HG03571 (cell line): Measurements from ENCODE around the gene PMFBP1.

Experiments used
- ATAC-seq: cut with Tn5 transposase; IDR thresholded peaks from one replicate; pipeline ENCODE4 v1.9.1; 2021; ENCODE audit not compliant: unreplicated experiment

The PMFBP1 gene

DNA sequence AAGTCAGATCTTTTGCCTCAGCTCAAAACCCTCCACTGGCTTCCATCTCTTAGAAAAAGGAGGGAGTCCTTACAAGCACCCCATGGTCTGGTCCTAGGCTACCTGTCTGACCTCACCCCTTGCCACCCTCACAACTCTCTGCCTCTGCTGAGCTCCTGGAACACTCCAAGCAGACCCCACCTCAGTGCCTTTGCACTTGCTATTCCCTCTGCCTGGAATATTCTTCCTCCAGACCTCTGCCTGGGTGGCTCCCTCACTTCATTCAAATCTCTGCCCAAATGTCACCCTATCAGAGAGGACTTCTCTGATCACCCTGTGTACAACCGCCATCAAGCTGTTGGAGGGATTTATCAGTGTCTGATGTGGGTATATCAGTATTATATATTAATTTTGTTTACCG is 37.4 kb downstream of the PMFBP1 start:
- ATAC-seq: no peak

DNA sequence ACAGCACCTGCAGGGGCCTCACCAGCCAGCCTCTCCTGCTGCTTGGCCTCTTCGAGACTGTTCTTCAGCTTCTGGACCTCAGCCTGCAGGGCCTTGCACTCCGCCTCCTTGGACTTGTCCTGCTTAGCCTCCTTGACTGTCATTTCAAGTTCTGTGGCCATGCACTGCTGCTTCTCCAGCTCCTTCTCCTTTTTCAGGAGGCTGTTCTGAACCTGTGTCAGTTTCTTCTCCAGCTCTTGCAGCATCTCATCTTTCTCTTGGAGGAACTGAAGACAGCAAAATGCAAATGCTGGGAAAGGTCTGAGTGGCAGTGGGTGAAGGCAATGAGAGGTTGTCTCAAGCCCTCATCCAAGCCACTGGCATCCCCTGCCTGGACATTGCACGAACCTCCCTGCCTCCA is 39.2 kb downstream of the PMFBP1 start:
- no peak for ATAC-seq

DNA sequence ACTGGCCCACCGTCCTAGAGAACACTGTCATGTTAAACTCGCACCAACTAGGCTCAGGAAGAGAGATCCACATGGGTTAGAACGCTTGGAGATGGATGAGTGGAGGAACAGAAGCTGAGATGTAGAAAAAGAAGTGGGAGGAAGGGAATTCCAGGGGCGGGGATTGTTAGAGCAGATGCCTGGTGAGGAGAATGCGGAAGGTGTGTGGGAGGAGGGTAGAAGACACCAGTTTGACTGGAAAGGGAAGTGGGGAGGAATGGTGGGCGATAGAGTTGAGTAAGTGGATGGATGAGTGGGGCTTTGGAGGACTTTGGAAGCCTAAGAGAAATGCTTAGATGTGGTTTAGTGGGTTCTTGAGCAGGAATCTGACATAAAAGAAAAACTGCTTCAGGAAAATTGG is 40.9 kb downstream of the PMFBP1 start:
- no peak for ATAC-seq

DNA sequence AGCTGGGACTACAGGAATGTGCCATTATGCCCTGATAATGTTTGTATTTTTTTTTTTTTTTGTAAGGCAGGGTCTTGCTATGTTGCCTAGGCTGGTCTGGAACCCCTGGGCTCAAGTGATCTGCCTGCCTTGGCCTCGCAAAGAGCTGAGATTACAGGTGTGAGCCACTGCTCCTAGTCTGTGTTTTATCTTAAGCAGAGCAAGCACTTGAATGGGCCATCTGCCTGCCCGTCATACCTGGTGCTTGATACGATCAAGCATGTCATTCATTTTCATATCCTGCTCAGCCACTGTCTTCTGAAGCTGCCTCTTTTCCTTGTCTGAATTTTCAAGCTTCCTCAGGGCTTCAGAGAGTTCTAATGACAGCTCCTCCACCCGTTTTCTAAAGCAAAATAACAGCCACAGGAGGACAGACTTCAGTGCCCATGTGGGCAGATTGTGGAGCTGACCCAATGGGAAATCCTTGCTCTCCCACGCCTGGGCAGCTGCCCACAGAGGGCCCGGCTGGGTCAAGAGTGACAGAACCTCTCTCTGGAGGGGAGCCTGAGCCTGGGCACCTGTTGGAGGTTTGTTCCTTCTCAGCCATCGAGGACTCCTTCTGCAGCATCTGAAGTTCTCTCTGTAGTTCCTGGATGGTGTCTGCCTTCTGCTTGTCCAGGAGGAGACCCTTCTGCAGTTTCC is 41.8 kb downstream of the PMFBP1 start:
- ATAC-seq: no peak

DNA sequence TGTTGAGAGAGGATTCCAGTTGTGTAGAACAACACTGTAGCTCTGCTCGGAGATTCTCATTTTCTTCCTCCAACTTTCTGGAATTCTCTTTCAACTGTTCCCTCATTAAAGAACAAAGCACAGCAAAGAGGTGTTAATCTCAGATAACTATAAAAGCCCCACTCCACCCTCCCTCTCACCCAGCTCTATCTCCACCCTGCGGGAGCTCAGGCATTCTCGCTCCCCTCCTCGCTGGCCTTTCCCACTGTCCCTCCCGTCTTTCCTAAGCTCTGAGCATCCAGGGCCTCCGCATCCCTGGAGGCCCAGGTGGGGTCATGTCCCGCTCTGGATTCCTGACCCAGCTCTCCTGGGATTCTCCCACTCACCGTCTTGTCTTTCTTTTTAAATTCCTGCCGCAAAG is 43.3 kb downstream of the PMFBP1 start:
- ATAC-seq: no peak

DNA sequence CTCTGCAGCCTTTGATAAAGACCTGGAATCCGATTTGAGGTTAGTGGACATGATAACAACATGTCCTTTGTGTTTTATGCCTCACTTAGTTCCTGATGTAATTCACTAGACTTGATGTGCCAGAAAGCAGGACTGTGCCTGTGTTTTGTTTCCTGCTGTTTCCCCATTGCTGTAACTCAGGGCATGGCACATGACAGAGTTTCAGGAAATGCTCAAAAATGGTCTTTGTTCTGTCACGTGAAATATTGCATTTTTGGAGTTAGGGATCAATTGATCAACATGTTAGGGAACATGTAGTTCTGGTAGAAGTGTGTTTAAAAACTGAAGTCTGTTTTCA is 45.6 kb downstream of the PMFBP1 start:
- no peak for ATAC-seq

DNA sequence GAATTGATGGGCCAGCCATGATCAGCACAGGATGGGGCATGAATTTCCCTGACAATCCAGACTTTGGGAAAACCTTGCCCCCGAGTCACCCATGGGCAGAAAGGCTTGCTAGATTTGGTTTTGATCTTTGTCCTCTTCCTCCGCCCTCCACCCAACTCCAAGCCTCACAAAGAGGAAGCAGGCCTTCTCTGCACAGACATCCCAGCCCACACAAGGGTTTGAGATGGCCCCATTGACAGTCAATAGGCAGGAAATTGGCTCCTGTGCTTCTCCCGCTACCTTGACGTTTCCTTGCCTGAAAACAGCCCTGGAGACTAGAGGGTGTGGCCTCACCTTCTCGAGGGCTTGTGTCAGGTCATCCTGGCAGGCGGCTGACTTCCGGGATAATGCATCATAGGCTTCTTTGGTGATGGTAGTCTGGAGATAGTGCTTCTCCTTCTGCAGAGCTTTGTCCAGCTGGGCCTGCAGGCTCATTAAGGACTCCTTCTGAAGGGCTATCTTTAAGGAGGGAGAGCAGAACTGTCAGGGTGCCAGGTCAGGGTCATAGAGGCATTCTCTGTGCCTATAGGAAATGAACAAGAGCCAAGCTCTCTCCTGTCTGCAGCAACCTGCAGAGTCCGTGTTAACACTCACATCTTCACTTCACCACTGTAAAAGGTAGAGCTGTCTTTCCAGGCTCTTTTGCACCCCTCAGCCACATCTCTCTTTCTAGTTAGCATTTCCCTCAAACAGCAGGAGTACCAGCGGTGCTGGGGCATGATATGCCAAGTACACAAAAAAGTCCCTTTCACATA is 46.1 kb downstream of the PMFBP1 start:
- ATAC-seq: no peak

DNA sequence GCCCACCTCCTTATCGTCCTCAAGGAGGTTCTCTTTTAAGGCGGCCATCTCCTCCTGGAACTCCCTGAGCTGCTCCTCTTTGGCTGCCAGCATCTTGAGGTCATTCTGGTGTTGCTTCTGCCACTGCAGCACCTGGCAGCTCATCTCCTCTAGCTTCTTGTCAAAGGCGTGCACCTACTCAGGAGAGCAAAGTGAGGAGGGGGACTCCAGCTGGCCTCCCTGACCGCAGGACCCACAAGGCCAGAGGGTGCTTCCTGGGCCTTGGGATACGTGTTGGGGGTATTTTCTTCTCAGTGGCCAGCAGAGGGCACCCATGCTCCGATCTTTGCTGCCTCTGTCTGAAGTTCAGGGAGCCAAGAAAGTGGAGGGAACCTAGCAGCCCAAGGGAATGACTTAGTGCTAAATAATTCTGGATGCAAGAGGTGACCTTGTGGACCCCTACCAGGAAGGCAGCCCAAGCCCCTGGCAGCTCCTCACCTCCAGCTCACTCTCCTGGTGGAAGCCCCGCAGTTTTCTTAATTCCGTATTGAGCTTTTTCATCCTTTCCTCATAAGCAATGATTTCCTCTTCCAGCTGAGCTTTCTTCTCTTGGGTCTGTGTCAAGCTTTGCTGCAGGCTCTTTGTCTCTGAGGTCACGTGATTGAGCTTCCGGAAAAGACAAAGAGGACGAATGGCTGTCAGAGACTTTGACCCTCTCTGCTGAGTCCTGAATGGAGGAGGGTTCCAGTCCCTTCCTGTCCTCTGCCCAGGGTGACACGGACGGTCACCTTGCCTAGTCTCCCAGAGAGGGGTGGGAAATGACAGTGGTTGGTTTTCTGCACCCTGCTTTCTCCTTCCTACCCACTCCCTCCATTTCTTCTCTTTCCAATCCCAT is 47.0 kb downstream of the PMFBP1 start:
- ATAC-seq: no peak

DNA sequence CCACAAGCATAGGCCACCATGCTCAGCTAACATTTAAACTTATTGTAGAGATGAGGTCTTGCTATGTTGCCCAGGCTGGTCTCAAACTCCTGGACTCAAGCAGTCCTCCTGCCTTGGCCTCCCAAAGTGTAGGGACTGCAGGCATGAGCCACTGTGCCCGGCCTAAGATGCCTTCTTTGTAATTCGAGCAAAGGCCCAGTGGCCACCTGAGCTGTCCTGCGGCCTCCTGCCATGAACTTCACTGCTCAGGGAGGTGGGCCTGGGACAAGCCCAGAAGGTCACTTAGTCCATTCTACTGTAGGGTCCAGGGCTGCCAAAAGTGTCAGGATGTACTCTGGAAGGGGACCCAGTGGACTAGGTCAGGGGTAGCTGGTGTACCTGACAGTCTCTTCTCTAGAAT is 47.8 kb downstream of the PMFBP1 start:
- no peak for ATAC-seq

DNA sequence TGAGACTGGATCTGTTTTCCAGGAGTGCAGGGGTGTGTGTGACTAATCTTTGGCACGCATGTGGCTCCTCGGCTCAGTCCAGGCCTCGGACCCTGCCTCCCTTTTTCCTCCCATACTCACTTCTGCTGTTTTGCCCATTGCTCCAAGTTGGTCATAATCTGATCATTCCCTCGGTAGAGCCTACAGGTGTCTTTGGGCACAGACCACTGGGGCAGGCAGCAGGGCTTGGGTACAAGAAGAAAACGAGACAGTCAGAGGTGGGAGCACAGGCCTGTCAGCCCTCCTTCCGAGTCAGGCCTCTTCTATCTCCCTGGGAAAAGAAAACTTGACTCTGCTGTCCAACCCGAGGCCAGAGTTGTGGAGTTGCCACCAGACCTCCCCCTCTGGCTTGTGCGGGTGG is 48.5 kb downstream of the PMFBP1 start:
- no peak for ATAC-seq

DNA sequence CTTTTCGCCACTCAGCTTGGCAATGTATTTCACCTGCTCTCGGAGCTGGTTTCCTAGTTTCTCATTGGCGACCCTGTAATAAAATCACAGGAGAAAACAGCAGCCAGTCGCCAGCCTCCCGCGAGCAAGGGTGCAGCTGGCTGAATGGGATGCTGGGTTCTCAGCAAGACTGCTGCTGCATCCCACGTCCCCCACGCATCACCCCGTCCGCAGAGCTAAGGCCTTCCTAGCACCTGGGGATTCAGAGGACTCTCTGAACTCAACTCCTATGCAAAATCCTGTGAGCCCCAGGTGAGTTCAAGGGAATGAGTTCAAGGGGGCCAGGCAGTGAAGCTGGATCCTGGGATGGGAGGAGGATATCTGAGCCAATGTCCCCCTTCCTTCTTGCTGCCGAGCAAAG is 49.0 kb downstream of the PMFBP1 start:
- ATAC-seq: no peak

DNA sequence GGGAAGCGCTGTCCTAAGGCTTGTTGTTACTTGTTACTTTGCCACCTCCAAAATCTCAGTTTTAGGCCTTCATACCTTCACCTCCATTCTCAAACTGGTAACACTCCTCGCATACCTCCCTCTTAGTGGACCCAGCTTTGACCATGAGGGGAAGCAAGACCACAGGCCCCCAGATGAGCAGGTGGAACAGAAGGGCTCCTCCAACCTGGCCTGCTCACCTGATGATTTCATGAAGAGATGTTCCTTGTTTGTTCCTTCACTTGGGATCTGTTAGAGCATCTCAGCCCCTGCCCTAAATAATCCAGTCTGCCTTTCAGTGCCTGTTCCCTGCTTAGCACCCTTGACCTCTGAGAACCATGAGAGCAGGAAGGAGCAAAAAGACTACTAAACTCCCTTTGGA is 49.6 kb downstream of the PMFBP1 start:
- no peak for ATAC-seq

DNA sequence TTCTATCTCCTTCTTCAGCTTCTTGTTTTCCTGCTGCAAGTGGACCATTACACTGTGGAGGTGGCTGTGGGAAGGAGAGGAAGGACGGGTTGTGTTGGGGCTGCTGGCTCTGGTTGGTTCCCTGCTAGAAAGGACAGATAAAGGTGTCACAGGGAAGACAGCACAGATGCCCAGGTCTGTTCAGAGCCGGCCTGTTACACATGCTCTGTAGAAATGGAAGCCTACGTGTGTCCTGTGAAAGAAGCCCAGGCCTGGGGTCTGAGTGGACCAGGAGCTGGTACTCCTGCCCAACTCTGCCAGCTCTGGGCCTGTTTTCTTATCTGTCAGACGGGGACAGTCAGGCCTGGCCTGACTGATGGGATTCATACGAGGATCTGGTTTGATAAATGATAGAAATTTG is 51.9 kb downstream of the PMFBP1 start:
- no peak for ATAC-seq

DNA sequence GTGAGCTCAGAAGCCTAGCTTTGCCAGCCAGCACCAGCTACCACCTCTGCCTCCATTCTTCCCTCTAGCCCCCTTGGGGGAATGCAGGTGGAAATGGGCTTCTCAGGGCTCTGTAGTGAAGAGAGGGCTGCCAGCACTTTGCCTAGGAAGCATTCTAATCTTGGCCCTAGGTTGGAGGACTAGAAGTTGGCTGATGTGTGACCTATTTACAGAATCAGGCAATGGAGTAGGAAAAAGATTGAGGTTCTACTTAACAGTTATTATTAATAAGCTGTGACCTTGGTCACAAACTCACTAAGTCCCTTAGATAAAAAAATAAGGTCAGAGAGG is 58.4 kb downstream of the PMFBP1 start:
- ATAC-seq: no peak

DNA sequence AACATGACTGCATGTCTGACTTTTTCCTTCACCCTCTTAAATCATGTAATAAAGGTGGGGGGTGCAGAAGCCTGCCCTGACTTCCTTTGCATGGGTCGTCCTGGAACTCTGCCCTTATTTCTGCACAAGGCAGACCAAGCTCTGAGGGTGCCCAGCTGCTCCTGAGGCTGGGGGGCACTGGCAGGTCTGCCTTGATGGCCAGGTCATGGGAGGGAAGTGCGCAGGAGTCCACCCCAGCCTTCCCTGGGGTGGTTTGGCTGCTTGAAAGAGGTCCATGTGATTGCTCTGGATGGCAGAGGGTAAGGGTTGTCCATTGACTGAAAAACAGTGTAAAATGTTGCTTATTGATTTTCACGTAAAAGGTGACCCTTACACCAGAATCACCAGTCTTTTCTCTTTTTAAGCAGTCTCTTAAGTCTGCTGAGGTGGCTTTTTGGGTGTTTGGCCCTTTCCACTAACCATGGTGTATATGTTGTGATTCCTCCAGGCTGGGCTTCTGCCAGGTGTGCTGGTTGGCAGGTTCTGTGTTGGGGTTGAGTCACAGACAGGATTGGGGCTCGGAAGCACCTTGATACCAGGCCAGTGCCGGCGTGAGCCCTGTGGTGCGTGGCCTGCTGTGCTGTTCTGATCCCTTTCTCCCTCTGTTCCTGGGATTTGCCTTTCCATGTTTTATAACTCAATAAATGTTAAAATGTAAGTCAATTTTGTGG is 58.9 kb downstream of the PMFBP1 start:
- ATAC-seq: no peak

DNA sequence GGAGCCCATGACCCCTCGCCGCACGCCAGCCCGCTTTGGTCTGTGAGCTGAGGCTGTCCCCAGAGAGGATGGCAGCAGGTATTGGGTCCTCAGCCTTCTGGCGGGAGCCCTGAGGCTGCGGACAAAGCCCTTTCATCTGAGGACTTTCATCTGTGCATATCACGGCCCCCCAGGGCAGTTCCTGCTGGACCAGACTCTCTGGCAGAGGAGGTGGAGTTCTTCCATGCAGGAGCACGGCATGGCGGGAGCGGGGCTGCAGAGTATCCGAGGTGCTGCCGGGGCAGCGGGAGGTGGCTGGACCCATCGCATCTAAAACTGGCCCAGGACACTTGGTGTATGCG is 59.5 kb downstream of the PMFBP1 start:
- ATAC-seq: no peak

DNA sequence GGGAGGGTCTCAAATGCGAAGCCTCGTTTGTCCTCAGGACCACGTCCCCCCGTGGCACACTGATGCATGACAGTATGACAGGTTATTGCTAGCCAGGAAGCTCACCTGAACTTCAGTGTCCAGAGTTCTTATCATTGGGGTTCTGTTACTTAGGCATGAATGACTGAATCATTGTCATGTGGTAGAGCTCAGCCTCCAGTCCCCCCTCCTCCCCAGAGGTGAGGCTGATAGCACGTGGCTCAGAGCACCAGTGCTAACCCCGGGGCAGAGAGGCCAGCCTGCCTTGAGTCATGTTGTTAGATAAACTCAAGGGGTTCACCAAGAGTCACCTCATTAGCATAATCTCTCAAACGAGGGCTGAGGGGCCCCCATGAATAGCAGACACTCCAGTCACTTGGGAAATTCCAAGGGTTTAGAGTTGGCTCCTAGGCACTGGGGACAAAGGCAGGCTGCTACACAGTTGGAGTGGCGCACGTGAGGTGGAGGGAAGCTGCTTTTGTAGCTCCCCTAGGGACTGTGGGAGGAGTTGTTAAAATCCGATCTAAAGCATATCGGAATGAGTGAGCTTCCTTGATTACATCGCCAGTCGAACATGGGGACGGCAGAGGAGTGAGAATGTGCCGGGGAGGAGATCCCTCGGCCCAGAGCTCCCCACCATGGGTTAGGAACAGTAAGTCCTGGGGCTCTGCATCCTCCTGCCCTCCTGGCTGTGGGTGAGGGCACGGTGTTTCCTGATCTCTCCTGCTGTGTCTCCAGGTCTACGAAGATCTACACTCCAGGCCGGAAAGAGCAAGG is 60.1 kb downstream of the PMFBP1 start:
- ATAC-seq: no peak

DNA sequence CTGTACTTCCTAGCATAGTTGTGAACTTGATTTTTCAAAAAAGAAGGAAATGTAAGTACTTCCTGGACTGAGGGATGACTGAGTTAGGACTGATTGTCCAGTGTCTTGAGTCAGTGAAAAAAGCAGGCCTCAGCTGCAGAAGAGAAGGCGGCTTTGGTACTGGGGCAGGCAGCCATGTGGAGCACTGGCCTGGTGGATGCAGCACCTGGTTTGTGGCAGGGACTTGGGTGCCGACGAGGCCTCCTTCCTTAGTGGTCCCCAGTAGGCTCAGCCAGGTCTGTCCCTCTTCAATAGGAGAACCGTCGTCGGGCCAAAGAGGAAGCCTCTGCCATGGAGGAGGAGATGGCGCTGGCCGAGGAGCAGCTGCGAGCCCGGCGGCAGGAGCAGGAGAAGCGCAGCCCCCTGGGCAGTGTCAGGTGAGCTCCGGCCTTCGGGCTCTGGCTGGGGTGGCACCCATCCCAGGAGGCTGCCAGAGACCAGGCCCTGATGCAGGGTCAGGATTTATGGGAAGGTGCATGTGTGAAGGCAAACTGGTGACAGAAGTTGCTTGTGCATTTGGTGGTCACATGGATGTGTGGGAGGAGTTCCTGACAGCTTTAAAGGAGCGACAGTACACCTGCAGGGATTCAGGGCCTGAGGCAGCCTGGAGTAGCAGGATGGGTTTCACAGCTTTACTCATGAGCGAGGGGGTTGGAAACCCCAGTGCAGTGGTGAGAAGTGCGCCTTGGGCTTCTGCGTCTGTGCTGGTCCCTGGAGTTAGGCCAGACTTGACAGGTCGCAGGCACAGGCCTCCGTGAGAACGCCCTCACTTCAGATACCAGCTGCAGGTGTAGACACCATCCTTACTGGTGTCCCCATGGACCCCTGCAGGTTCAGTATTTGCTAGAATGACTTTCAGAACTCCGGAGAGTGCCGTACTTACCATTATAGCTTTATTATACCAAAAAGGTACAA is 61.0 kb downstream of the PMFBP1 start:
- ATAC-seq: no peak

DNA sequence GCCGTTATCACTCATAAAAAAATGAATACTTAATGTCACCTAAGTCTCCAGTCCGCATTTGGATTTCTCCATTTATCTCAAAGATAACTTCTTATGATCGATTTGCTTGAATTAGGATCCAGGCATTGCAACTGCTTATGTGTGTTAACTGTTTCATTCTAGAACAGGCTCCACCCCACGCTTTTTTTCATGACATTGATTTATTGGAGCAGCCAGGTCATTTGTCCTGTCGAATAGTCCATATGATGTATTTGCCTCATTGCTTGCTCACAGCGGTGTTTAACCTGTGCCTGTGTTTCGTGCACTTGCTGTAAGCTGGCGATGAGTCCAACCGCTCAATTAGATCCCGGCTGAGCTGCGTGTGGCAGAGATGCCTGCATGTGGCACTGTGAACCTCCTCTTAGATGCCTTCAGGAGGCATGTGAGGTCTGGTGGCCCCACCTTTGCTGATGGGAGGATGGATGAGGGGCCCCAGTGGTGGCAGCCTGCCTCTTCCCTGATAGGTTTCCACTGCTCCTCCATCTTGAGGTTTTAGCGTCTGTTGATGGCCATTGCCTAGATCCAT is 61.9 kb downstream of the PMFBP1 start:
- ATAC-seq: no peak
